Erythroblast (primary cell): ENCODE results near the gene NEGR1.

Experiments used
- GATA1 ChIP-seq: IDR thresholded peaks from 2 replicates; pipeline ENCODE4 v1.6.1; 2011; ENCODE audit warnings: low read depth, mild to moderate bottlenecking, control low read depth, low read length, moderate library complexity
- POLR2A ChIP-seq: IDR thresholded peaks from 2 replicates; pipeline ENCODE4 v1.6.1; 2011; ENCODE audit warnings: mild to moderate bottlenecking, low read length

- TF ChIP-seq POLR2A (no peak), GATA1 (no peak)
Observed at GRCh38 chr1:71774705-71775104, 507.6 kb downstream of the NEGR1 start.
